HG03442 (cell line): Measurements from ENCODE around the gene C2orf68.
"Not testable (repeated sequence)": the region's sequence is repeated elsewhere in the genome, so short reads cannot be mapped to it uniquely, and the experiment has no call there.

Experiments
- ATAC-seq: cut with Tn5 transposase; IDR thresholded peaks from one replicate; pipeline ENCODE4 v1.9.1; 2021; ENCODE audit warnings: mild to moderate bottlenecking, moderate library complexity; ENCODE audit not compliant: unreplicated experiment

Gene C2orf68

DNA sequence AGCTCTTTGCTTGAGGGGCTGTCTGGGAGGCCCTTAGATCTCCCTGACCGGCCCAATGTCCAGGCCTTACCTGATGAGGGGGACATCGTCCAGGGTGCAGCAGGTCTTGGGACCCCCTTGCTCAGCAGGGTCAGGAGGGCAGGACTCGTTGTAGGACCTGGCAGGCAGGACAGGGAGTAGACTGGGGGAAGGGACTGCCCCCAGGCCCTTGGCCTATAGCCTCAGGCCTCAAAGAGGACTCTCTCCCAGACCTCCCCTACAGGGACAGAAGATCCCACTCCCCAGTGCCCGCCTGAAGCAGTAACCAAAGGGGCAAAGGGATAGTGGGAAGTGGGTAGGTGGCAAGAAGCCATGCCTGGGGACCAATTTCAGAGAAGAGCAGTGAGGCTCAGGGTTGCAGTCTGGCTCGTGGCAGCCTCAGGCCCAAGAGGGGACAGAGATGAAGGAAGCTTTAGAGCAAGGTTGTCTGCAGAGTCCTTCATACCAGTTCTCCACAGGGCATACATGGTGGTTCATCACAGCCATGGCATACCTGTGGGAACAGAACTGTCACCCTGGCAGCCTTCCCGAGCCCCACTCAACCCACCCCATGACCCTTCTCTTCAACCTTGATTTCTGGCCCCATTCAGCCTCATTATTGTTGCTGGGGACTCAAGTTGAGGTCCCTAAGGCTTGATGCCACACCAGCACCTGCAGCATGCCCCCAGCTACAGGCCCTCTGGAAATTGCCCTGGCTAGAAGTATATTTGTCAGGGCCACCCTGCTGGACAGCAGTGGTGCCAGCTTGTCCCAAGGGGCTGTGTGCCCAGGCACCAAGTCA is 10.7 kb downstream of the C2orf68 start:
- ATAC-seq, result no peak

DNA sequence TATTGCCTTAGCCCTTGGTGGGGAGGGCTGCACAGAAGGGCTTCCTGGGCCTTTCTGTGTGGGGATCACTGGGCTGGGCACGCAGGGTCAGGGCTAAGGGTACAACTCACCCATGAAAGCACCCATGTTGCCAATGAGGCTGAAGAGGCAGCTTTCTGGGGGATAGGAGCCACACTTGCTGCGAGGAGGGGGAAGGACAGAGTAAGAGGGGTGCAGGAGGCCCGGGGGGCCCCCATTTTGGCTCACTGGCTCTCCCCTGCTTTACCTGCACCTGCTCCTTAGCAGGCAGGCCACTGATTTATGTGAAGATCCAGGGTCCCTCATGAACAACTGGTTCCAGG is 11.7 kb downstream of the C2orf68 start:
- no peak for ATAC-seq

DNA sequence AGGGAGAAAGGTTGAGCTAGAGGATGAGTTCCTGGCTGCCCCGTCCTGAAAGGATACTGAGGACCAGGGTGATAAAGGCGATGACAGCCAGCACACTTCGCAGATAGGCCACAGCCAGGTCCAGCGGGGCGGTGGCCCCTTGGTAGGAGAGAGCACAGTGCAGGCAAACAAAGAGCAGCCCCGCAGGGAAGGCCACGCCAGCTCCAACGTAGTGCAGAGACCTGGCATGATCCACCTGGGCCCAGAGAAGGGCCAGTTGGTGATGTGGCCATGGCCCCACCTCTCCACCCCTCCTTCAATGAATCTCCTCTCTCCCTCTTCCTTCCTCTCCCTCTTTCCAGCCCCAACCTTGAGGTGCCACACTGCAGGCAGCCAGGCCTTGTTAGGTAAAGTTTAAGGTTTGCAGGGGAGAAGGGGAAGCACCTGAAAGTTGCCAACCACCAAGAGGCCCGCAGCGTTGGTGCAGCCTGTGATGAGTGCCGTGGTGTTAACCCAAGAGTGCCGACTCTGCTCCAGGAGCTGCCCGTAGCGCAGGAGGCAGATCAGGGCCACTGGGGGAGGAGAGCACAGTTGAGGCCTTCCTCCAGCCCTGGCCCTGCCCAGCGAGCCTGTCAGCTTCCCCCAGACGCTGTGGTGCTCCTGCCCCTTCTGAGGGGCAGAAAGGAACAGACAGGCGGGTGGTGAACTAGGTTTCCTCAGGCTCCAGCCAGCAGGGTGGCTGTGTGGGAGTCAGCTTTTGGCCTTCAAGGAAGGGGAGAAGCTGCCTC is 12.2 kb downstream of the C2orf68 start:
- ATAC-seq, result no peak

DNA sequence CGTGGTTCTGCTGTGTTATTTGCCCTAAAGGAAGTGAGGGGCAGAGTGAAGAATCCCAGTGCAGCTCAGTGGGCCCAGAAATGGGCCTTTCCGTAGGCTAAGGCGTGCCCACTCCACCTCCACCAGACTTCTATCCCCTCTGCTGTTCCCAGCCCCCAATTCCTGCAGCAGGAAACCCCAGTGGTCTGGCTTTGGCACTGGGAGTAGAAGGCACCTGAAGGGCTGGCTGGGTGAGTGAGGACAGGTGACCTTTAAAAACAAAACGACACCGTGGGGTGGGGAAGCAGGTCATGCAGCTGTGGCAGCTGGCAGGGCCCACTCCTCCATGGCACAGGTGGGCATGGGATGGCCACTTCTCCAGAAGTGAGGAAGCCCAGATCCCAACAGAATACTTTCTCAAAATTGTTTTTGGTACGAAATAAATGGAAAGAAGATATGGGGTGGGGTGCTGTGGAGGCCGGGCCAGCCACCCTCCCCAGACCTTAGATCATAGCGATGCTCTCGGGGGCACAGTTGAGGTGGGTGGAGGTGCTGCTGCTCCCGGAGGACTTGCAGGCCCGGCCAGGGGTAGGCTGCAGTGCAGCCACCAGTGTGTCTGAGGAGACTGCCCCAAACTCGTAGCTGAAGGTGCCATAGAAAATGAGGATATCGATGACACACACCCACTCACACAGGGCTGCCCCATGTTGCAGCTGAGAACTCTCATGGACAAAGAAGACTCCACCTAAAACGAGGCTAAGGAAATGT is 13.1 kb downstream of the C2orf68 start:
- no peak for ATAC-seq

DNA sequence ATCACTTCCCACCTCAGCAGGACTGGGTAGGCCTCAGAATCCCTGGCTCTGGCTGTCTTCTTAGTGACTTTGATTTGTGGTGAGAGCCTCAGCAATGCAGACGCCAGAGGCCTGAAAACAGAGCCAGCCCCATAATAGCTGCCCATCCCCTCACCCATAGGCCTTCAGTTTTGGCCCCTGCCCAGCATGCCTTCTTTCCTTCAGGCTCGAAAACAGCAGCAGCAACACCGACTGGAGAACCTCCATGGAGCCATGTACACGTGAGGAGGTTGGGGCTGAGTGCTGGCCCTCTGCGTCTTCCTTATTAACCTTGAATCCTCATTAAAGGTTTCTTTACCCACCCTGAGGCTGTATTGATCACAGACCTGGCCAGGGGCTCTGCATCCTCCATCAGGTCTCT is 14.6 kb downstream of the C2orf68 start:
- ATAC-seq, result no peak

DNA sequence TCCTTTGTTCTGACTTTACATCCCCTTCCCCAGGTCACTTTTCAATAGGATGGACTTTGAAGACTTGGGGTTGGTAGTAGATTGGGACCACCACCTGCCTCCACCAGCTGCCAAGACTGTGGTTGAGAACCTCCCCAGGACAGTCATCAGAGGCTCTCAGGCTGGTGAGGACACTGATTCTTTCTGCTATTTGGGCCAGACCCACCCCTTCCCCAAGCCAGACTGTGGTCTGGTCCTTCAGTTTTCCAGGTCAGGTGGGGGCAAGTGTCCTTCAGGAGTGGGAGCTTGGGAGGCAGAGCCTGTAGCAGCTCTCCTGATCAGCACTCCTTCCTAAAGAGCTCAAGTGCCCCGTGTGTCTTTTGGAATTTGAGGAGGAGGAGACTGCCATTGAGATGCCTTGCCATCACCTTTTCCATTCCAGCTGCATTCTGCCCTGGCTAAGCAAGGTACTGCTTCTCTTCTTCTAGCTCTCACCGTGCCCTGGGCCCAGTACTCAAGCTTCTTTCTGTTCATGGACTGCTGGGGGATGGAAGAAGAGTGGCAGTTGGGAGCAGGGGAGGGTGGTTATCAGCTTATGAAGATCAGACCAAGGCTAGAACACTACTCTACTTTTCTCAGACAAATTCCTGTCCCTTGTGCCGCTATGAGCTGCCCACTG is 15.3 kb downstream of the C2orf68 start:
- no peak for ATAC-seq

DNA sequence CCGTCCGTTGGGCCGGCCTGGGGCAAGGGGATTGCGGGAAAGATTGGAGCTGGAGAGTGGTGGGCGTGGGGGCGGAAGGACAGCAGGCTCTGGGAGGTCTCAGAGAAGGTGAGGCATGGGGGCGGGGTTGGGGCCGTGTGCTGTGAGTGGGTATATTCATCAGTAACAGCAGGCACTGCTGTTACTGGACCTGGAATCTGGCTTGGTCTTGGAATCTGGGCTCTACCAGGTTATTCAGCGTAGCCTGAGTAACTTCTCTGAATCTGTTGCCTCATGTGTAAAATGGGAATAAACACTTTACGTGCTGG is 15.9 kb downstream of the C2orf68 start:
- ATAC-seq, result no peak

DNA sequence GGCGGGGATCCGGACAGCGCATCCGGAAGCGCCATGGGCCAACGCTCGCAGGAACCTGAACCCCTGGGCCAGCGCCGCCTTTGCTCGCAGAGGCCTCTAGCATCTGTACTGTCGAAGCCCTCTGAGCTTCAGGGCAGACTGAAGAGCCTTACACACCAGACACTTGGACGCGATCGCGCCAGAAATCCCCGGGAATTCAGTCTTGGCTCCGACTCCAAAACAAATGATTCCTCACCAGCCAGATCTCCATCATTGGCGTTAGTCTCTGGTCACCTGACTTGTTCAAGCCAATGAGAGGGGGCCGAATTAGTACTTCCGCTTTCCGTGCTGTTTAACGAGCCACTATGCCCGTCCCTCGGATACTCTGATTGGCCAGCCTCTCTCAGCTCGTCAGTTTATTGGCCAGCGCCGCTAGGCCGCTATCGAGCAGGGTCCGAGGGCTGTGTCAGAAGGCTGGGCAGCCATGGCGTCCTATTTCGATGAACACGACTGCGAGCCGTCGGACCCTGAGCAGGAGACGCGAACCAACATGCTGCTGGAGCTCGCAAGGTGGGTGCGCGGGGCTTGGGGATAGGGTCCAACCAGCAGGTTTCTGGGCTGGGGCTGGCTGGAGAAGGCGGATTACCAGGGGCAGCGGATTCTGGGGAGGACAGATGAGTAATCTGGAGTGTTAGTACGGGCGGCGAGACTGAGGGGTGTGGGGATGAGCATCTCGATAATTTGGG is 16.4 kb downstream of the C2orf68 start, which contains the start of gene RNF181:
TSS of gene RNF181 (plus strand) at position 445 of the 725 bp plus-strand sequence. CDS start at position 464, 19 bp downstream.
- ATAC-seq, result peak; percentile 99

DNA sequence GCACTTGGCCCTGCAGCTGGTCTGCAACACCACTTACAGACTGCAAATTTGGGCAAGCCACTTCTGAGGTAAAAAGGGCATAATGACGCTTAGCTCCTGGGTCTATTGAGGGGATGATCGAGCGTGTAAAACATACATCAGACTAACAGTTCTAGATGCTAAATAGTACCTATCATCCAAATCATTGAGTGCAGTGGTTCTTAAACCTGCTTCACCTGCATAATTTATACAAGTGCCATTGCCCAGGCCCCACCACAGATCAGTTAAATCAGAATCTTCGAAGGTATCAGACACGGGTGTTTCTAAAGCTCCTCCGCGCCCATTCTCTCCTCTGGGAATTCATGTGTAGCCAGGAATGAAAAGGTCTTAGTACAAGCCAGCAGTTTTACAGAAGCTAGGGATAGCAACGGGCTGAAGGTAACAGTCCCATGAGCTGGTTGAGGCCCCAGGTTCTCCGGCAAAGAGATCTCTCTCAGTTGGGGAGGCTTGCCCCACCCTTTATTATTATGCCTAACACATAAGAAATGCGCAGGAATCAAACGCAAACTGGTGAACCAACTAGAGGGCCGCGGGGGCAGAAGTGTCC is 17.1 kb downstream of the C2orf68 start:
- ATAC-seq, result no peak

DNA sequence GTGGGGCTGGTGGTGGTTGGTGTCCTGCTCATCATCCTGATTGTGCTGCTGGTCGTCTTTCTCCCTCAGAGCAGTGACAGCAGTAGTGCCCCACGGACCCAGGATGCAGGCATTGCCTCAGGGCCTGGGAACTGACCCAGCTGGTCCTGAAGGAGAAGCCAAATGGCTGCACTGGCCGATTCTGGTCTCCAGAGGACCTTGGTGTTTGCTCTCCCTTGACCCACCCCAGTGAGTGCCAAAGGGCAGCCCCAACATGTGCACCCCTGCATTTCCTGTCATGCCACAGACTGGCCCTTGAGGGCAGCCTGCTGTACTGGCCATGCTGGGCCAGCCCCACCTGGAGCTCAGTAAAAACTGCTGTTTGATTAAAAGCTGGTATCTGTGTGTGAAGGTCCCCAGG is 18.8 kb downstream of the C2orf68 start:
- ATAC-seq, result no peak

DNA sequence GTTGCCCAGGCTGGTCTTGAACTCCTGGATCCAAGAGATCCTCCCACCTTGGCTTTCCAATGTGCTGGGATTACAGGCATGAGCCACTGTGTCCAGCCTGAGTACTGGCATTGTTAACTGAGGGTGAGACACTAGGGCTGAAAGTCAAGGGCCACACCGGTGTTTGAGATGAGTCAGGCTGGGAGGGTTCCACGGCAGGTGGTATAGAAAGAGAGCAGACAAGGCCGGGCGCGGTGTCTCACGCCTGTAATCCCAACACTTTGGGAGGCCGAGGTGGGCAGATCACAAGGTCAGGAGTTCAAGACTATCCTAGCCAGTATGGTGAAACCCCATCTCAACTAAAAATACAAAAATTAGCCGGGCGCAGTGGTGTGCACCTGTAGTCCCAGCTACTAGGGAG is 19.6 kb downstream of the C2orf68 start:
- not testable (repeated sequence) for ATAC-seq

DNA sequence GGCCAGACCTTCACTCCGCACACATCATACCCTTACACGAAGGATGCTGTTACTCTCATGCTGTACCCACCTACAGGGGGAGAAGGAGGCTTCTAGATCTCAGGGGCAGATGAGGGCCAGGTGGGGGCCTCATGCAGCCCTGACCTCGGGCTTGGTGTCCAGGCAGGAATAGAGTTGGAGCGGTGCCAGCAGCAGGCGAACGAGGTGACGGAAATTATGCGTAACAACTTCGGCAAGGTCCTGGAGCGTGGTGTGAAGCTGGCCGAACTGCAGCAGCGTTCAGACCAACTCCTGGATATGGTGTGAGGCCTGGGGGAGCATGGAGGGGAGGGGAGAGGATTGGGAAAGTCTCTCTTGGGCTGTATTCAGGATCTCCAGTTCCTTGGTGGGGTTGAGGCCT is 20.3 kb downstream of the C2orf68 start:
- no peak for ATAC-seq

DNA sequence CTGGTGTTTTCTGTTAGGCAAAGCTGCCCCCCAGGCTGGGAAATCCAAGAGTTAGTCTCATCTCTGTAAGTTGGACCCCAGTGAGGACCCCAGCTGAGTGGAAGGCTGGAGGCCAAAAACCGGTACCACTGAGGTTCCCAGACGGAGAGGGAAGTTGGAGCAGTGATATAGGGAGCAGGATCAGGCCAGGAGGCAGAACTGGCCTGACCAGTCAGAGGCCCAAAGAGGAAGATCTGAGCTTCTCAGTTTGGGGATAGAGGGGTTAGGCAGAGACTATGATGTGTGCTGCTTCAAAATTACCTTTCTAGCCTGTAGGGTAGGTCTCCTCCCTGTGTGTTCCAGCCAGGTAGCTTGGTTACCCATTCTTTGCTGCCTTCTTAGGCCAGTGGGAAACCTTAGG is 20.9 kb downstream of the C2orf68 start:
- no peak for ATAC-seq

DNA sequence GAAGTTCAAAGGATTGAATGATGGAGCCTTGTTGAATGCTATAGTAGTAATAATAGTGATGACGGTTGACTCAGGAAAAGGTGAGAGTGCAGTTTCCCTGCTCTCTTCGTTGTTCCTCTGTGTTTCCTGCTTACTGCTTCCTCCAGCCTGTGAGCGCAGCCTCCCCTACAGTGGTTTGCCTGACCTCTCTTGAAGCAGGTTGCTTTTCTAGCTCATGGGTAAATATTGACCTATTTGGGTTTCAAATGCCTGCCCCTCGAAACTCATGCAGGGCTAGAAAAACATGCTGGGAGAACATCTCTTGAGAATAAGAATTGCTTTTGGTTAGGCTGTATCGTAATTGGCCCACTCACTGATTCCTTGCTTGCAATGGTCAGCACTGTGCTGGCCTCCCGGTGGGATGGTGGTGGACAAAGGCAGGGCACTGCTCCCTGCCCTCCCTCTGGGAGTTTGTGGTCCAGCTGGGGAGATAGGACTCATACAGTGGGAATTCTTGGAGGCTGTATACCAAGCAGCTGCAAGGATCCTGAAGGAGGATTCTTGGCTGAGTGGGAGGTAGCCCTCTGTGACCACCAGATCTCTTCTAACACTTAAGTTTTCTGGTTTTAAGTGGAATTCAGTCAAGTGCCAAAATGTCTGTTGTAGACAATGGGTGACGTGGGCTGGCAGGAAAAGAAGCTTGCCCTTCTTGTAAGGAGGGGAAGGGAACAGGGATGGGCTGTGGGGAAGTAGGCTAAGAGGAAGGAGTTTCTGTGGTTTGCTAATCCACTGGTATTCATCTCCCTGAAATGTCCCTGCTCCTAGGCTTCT is 21.7 kb downstream of the C2orf68 start:
- no peak for ATAC-seq

DNA sequence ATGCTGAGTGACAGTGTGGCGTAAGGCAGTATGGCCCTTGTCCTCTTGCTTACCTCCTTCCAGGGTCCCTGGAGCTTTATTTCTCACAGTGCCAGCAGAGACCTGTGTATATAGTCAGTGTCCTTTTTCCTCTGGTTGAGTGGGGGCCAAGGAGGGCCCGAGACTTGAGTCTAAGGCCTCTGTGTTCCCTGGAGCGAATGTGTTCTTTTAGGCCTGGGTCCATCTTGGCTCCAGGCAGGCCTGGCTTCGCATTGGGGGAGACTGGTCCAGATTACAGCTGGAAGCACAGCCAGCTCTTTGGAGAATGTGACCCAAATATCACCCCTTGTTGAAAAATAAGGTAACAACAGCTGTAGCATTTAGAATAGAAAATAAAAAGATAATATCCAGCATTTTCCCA is 22.7 kb downstream of the C2orf68 start:
- ATAC-seq, result no peak

DNA sequence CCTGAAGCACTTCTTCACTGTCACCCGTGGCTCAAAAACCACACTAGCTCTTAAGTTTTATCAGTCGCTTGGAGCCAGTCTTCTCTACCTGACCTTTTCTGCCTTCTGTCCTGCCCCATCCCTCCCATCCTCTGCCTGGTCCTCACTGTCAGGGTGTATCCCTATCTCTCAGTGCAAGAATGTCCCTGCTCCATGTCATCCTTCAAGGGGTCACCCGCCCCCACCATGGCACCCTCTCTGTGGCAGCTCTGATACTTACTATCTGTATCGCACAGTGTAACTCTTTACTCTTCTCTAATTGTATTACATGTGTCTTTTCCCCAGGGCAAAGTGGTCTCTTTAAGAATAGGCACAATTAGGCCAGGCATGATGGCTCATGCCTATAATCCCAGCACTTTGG is 23.2 kb downstream of the C2orf68 start:
- no peak for ATAC-seq

DNA sequence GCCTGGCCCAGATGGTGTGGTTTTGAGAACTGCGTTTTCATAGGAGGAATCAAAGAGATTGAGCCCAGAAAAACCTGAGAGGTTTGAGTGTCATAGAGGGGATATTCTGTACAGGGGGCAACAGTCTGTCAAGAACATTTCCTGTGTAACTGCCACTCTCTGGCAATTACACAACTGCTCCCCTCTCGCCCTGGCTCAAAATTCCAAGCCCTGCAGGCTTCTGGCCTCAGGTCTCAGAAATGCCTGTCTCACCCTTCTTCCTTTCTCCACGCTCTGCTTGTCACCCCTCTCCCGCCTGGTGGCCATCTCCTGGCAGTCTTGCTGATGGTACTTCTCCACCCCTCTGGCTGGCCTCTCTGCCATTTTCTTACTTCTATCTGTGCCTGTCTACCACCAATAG is 23.6 kb downstream of the C2orf68 start:
- no peak for ATAC-seq

DNA sequence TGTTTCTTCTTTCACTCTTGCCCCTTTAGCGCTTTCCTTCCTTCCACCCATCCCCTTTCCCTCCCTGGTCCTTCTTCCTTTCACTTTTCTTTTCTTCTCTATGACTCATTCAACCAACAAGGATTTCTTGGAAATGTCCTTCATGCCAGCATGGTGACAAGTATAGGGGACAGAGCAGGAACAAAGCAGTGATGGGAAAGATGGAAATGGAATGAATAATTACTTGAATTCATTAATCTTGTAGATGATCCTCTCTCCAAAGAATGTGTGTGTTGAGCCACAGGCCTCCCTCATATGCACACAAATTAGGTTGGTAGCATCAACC is 26.1 kb downstream of the C2orf68 start:
- no peak for ATAC-seq
